ENCODE results near the gene P3H2. TPM values are rescaled to one million over a fixed set of nuclear protein-coding genes. Genes with fewer than 3 reads are reported as not detected.
"Not testable (repeated sequence)": the region's sequence is repeated elsewhere in the genome, so short reads cannot be mapped to it uniquely, and the experiment has no call there.

The P3H2 gene
- total RNA-seq, 3 donors from 2014 or later = 16.1 to 51.1 (median 44.1) TPM

- ATAC-seq = no peak
- no peaks in the 10 kb centered on the region for H3K36me3 ChIP-seq (ENCODE audit: low read depth)
Observed at GRCh38 chr3:190165253-190165652, 44.6 kb upstream of the P3H2 start.

GRCh38 chr3:190162013-190162412 lies 41.3 kb upstream of the P3H2 start:
- H3K4me1 ChIP-seq (ENCODE audit: low read depth); H3K36me3 ChIP-seq (ENCODE audit: low read depth); intact Hi-C loops (cut with DNase I, micrococcal nuclease); ATAC-seq; DNase-seq; H3K9me3 ChIP-seq; H3K4me3 ChIP-seq: not testable (repeated sequence)

More at GRCh38 chr3:190165253-190165652, 44.6 kb upstream of the P3H2 start:
- intact Hi-C loops (cut with DNase I, micrococcal nuclease) = no loop called here
- Histone ChIP-seq H3K4me1 (ENCODE audit: low read depth) (no peaks in the 10 kb centered on the region), H3K4me3 (no peak overlapping the region), H3K9me3 (no peaks in the 10 kb centered on the region)
- no peak for DNase-seq
- TF ChIP-seq CTCF (IDR thresholded peaks at IDR 0.05) = no peak

GRCh38 chr3:190159902-190160435 lies 39.3 kb upstream of the P3H2 start:
- H3K4me1 ChIP-seq (ENCODE audit: low read depth) = peaks cover 3% of the 10 kb centered on the region
- no peaks in the 10 kb centered on the region for H3K9me3 ChIP-seq
- no peaks in the 10 kb centered on the region for H3K36me3 ChIP-seq (ENCODE audit: low read depth)
- TF ChIP-seq CTCF (IDR thresholded peaks at IDR 0.05) = no peak
- DNase-seq (no peak), ATAC-seq (no peak)
- intact Hi-C loops (cut with DNase I, micrococcal nuclease) = no loop called here
- H3K4me3 ChIP-seq = no peak overlapping the region

- TF ChIP-seq CTCF (IDR thresholded peaks at IDR 0.05) = no peak
- ATAC-seq = no peak
- no peaks in the 10 kb centered on the region for H3K9me3 ChIP-seq
- peaks cover 3% of the 10 kb centered on the region for H3K4me1 ChIP-seq (ENCODE audit: low read depth)
- intact Hi-C loops (cut with DNase I, micrococcal nuclease) = no loop called here
- no peak for DNase-seq
- H3K4me3 ChIP-seq = no peak overlapping the region
- H3K36me3 ChIP-seq (ENCODE audit: low read depth) = no peaks in the 10 kb centered on the region
Observed at GRCh38 chr3:190158261-190158660, 37.6 kb upstream of the P3H2 start.

GRCh38 chr3:190155752-190156151 lies 35.1 kb upstream of the P3H2 start:
- Histone ChIP-seq H3K9me3 (no peaks in the 10 kb centered on the region), H3K4me3 (no peak overlapping the region), H3K4me1 (ENCODE audit: low read depth) (peaks cover 3% of the 10 kb centered on the region), H3K36me3 (ENCODE audit: low read depth) (no peaks in the 10 kb centered on the region)
- ATAC-seq (peak; percentile 94), DNase-seq (peak; percentile 43 to 69 (median 53))
- no peak for TF ChIP-seq CTCF (IDR thresholded peaks at IDR 0.05)
- intact Hi-C loops (cut with DNase I, micrococcal nuclease) = no loop called here

DNA sequence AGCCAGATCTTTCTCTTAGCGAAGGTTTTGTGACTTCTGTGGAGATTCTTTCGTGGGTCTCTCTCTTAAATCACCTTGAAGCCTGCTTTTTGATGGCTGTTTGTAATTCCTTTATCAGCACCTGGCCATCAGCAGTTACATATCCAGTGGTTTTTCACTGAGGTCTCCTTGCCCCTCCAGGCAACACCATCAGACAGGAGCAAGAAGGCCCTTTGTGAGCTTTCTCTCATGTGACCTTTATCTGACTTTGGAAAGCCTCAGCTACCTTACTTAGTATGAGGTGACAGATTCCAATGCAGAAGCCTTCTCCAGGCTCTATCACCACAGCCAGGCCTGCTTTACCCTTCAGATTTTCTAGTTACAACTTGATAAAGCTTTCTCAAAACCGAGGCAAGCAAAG lies 30.0 kb upstream of the P3H2 start:
- Histone ChIP-seq H3K9me3 (no peaks in the 10 kb centered on the region), H3K36me3 (ENCODE audit: low read depth) (no peaks in the 10 kb centered on the region), H3K4me1 (ENCODE audit: low read depth) (no peaks in the 10 kb centered on the region), H3K4me3 (no peak overlapping the region)
- intact Hi-C loops (cut with DNase I, micrococcal nuclease) = no loop called here
- TF ChIP-seq CTCF (IDR thresholded peaks at IDR 0.05) = no peak
- DNase-seq (no peak), ATAC-seq (peak; percentile 14)

GRCh38 chr3:190149830-190150619 lies 29.3 kb upstream of the P3H2 start:
- DNase-seq; intact Hi-C loops (cut with DNase I, micrococcal nuclease); H3K9me3 ChIP-seq; H3K36me3 ChIP-seq (ENCODE audit: low read depth); H3K4me1 ChIP-seq (ENCODE audit: low read depth); H3K4me3 ChIP-seq: not testable (repeated sequence)
- ATAC-seq = peak; percentile 66

GRCh38 chr3:190144793-190145192 lies 24.1 kb upstream of the P3H2 start:
- DNase-seq; H3K4me3 ChIP-seq; H3K4me1 ChIP-seq (ENCODE audit: low read depth); ATAC-seq; H3K36me3 ChIP-seq (ENCODE audit: low read depth); intact Hi-C loops (cut with DNase I, micrococcal nuclease); H3K9me3 ChIP-seq: not testable (repeated sequence)
